Testis (tissue), 2 donors: ENCODE results near the gene HOXD1.

Experiments used
- CTCF ChIP-seq, 3 experiments: fragments of 450-650 bp in 2 of 3; fragments of 200-600 bp in 1 of 3; sonication (generic) in 1 of 3; IDR thresholded peaks; one replicate each; pipeline ENCODE4 v1.5.1; 2016 to 2019; ENCODE audit warnings: antibody characterized with exemption in 3 of 3, mild to moderate bottlenecking in 2 of 3, moderate library complexity in 1 of 3
- POLR2A ChIP-seq: fragments of 450-650 bp; IDR thresholded peaks from one replicate; pipeline ENCODE4 v1.6.1; 2017; ENCODE audit warnings: antibody characterized with exemption, mild to moderate bottlenecking, moderate library complexity

DNA sequence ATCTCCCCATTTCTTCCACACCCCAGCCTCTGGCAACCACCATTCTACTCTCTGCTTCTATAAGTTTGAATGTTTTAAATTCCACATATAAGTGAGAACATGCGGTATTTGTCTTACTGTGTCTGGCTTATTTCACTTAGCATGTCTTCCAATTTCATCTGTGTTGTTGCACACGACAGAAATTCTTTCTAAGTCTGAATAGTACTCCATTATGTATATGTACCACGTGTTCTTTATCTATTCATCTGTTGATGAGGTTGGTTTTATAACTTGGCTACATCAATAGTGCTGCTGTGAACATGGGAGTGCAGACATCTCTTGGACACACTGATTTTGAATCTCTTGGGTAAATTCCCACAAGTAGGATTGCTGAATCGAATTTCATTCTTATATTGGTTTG is 49.0 kb downstream of the HOXD1 start:
- TF ChIP-seq POLR2A (no peak), CTCF (IDR thresholded peaks at IDR 0.05) (no peak)
